ENCODE data around the gene DOHH. TPM values are rescaled to one million over a fixed set of nuclear protein-coding genes. Genes with fewer than 3 reads are reported as not detected.

The DOHH gene
- total RNA-seq, 1 donor, result 10.4 TPM

DNA sequence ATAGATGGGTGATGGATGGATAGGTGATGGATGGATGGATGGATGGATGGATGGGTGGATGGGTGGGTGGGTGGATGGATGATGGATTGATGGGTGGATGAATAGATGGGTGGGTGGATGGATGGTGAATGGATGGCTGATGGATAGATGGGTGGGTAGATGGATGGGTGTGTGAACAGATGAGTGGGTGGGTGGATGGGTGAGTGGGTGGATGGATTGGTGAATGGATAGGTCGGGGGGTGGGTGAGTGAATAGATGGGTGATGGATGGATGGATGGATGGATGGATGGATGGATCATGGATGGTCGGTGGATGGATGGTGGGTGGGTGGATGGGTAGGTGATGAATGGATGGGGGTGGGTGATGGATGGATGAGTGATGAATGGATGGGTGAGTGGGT is 23.6 kb downstream of the DOHH start:
- DNase-seq (ENCODE audit: low read depth), result no peak
- TF ChIP-seq CTCF (IDR thresholded peaks at IDR 0.05; ENCODE audit: insufficient read depth, low read depth, low read length), result no peak
- H3K4me3 ChIP-seq (ENCODE audit: low read depth, low read length), result no peak overlapping the region

- DNase-seq (ENCODE audit: low read depth), result no peak
- H3K4me3 ChIP-seq (ENCODE audit: low read depth, low read length), result no peak overlapping the region
- TF ChIP-seq CTCF (IDR thresholded peaks at IDR 0.05; ENCODE audit: insufficient read depth, low read depth, low read length), result no peak
Observed at GRCh38 chr19:3475449-3475848, 25.0 kb downstream of the DOHH start.

- no peak for DNase-seq (ENCODE audit: low read depth)
- TF ChIP-seq CTCF (IDR thresholded peaks at IDR 0.05; ENCODE audit: insufficient read depth, low read depth, low read length), result no peak
- no peak overlapping the region for H3K4me3 ChIP-seq (ENCODE audit: low read depth, low read length)
Observed at GRCh38 chr19:3474614-3475013, 25.9 kb downstream of the DOHH start.

DNA sequence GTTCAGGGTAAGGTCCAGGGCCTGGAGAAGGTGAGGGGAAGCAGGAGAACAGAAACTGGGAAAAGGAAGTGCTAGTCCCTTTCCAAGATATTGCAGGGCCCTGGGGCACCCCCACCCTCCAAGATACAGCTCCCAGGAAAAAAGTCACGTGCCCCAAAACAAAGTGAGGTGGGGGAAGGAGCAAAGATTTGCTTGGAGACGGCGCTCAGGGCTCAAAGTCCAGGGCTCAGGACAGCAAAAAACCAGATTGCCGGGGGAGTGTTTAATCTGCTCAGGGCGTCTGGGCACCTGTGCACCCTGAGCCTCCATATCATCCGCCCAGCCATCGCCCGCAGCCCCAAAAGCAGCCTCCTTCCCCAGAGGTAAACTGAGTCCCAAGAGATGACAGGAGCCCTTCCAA is 26.5 kb downstream of the DOHH start:
- no peak for DNase-seq (ENCODE audit: low read depth)
- H3K4me3 ChIP-seq (ENCODE audit: low read depth, low read length), result no peak overlapping the region
- TF ChIP-seq CTCF (IDR thresholded peaks at IDR 0.05; ENCODE audit: insufficient read depth, low read depth, low read length), result no peak

DNA sequence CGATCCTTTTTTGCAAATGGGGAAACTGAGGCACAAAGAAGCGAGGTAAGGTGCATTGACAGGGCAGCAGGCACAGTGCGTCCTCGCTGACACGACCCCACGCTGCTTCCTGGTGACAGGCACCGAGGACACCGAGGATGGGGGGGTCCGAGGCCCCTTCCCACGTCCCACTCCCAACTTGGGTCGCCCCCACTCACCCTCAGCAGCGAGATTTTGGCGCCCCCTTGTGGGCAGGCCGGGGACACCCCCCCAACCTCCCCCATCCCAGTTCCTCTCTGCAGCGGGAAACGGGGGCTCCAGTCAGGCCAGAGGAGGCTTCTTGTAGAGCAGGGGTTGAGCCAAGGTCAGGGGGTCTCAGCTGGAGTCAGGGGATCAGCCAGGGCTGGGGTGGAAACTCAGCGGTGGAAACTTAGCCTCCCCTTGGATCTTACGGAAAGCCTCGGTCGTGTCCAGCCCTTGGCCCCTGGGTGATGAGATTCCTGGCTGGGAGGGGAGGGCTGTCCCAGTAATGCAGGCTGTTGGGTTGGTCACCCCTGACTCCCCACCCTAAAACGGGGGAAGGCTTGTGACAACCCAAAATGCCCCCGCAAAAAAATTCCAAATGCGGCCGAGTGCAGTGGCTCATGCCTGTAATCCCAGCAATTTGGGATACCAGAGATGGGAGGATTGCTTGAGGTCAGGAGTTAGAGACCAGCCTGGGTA is 28.4 kb downstream of the DOHH start:
- no peak overlapping the region for H3K4me3 ChIP-seq (ENCODE audit: low read depth, low read length)
- TF ChIP-seq CTCF (IDR thresholded peaks at IDR 0.05; ENCODE audit: insufficient read depth, low read depth, low read length), result peak; percentile 87
- DNase-seq (ENCODE audit: low read depth), result peak; percentile 20

DNA sequence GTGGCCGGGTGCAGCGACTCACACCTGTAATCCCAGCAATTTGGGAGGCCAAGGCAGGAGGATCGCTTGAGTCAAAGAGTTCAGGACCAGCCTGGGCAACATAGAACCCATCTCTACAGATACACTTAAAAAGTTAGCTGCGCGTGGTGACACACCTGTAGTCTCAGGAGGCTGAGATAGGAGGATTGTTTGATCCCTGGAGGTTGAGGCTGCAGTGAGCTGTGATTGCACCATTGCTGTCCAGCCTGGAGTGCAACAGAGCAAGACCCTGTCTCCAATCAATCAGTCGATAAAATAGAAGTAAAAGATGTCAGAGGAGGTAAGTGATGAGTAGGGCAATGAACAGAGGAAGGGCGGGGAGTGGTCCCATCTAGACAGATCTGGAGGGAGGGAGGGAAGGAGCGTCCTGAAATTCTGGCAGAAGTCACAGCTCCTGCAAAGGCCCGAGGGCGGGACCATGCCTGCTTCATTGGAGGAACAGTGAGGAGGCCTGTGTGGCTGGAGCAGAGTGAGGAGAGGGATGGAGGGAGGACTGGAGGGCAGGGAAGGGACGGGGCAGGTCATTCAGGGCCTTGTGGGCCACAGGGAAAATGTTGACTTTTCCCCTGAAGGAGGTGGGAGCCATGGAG is 29.9 kb downstream of the DOHH start:
- no peak for DNase-seq (ENCODE audit: low read depth)
- no peak for TF ChIP-seq CTCF (IDR thresholded peaks at IDR 0.05; ENCODE audit: insufficient read depth, low read depth, low read length)
- no peak overlapping the region for H3K4me3 ChIP-seq (ENCODE audit: low read depth, low read length)
